ENCODE results near the gene DRAXIN. TPM values are rescaled to one million over a fixed set of nuclear protein-coding genes. Genes with fewer than 3 reads are reported as not detected.

The DRAXIN gene
- total RNA-seq, 1 experiment from 2014 or later, result 20.5 TPM

- Histone ChIP-seq H3K27ac (ENCODE audit: insufficient read length, low read depth, low read length) (no peak overlapping the region), H3T11ph (ENCODE audit: low read length) (no peak overlapping the region), H2AK5ac (ENCODE audit: insufficient read length, low read length) (no peak overlapping the region), H3K9ac (ENCODE audit: extremely low read depth, insufficient read length, low read length) (no peak overlapping the region), H2BK15ac (ENCODE audit: low read depth, low read length) (no peak overlapping the region), H2BK5ac (ENCODE audit: insufficient read length, low read length) (no peak overlapping the region), H4K91ac (ENCODE audit: insufficient read length, low read depth, low read length) (no peak overlapping the region), H2BK120ac (ENCODE audit: low read depth, low read length, poor library complexity, severe bottlenecking) (peak overlapping the region; percentile 63), H3K9me3 (ENCODE audit: control insufficient read depth, low read depth, low read length) (no peaks in the 10 kb centered on the region), H4K20me1 (ENCODE audit: control insufficient read depth, insufficient read depth, insufficient read length) (no peaks in the 10 kb centered on the region), H4K5ac (ENCODE audit: insufficient read length, low read depth, low read length) (no peak overlapping the region), H4K8ac (replicated peaks; ENCODE audit: insufficient read length, low read depth, low read length) (no peak overlapping the region), H3K27me3 (ENCODE audit: insufficient read depth, low read length) (no peaks in the 10 kb centered on the region; the same call in 1 of the 2 replicates), H2BK20ac (ENCODE audit: low read depth, low read length, poor library complexity, severe bottlenecking) (no peak overlapping the region), H2BK12ac (ENCODE audit: insufficient read length, low read depth, low read length) (no peak overlapping the region), H3K4me2 (ENCODE audit: insufficient read depth, insufficient read length, low read length) (peak overlapping the region; percentile 29), H3K14ac (ENCODE audit: insufficient read depth, low read length) (no peak overlapping the region), H3K4me1 (ENCODE audit: insufficient read depth, low read length) (no peaks in the 10 kb centered on the region), H3K79me2 (ENCODE audit: insufficient read depth, low read length) (no peaks in the 10 kb centered on the region), H3K18ac (ENCODE audit: insufficient read length, low read depth, low read length) (no peak overlapping the region), H2AFZ (ENCODE audit: low read length) (no peak overlapping the region), H3K23ac (ENCODE audit: insufficient read length, low read depth, low read length) (no peak overlapping the region), H3K56ac (ENCODE audit: insufficient read length, low read depth, low read length) (no peak overlapping the region), H3K23me2 (ENCODE audit: insufficient read length, low read depth, low read length, poor library complexity, severe bottlenecking) (peaks cover 3% of the 10 kb centered on the region), H3K79me1 (ENCODE audit: insufficient read depth, low read depth, low read length, poor library complexity, severe bottlenecking) (no peaks in the 10 kb centered on the region), H3K4ac (ENCODE audit: low read depth, low read length) (no peak overlapping the region)
- Mint-ChIP-seq H3K27ac (no peak overlapping the region), H3K36me3 (ENCODE audit: insufficient read depth in 1 of 3, low read depth in 3 of 3) (no peaks in the 10 kb centered on the region; a peak in 1 of 7 replicates), H3K4me1 (peaks cover 18 to 28% of the 10 kb centered on the region in 2 experiments), H3K9me3 (no peaks in the 10 kb centered on the region; a peak in 1 of 5 replicates), H3K4me3 (peak overlapping the region; percentile 40 to 67; a peak in 4 of 5 replicates), H3K27me3 (ENCODE audit: low read depth) (peaks cover 45% of the 10 kb centered on the region)
- WGBS (ENCODE audit: extremely low coverage, insufficient read length, low lambda C conversion rate), result no CpG with 5 or more reads among the region's 30 CpGs
- DNase-seq, result peak; percentile 77
- TF ChIP-seq CTCF (conservative IDR thresholded peaks at IDR 0.05), result 0 out of 3 replicates have a peak, but pooled peaks have one; percentile 12
These were observed 42.8 kb upstream of the DRAXIN start for GRCh38 chr1:11648732-11649158.

Measured in H9 (cell line).